NCI-H82 treated with DMSO at 0.1 percent for 48 hours (cell line): ENCODE data around the gene ZDHHC3.
"Not testable (repeated sequence)": the region's sequence is repeated elsewhere in the genome, so short reads cannot be mapped to it uniquely, and the experiment has no call there.

ENCODE experiments used
- DNase-seq: peaks from one replicate; lab custom pipeline; 2025; ENCODE audit not compliant: unreplicated experiment; lab: John Stamatoyannopoulos, UW

The ZDHHC3 gene

DNA sequence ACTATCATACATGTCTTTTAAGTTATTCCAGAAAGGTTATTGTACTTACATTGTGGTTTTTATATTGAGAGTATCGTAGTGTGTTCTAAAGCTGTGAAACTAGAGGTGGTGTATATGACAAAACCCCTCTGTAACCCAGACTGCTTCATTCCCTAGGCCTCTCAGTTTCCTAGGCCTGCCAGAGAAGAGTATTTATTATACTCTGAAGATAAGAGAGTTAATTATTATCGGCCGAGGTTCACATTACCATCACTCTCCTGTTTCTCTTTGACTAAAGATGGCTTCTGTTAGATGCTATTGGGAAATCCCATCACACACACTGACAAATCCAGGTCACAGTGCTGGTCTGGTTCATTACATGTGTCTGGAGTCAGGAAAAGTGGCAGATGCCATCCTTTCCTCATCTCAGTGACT lies 20.6 kb upstream of the ZDHHC3 start:
- DNase-seq, result no peak

DNA sequence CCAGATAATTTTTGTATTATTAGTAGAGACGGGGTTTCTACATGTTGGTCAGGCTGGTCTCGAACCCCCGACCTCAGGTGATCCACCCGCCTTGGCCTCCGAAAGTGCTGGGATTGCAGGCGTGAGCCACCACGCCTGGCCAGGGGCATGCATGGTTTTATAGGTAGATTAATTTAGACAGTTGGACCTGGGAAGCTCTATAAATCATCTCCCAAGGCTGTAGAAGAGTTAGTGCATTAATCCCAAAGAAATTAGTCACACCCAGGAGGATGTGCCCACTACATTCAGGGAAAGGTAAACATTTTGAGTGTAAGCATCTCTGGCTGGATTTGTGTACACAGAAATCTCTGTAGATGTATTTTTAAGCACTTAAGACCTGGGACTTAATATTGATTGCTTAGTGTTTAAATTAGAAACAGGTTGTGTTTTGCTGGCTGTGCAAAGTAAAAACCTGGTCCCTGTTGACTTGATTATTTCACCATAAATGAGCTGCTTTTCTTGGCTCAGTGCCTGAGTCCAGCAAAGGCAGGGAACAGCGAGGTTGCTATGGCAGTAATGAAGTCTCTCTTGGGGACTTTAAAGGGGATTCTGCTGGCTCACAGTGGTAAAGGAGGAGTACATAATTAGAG lies 19.3 kb upstream of the ZDHHC3 start:
- DNase-seq, result no peak

GRCh38 chr3:44993471-44994205 lies 17.7 kb upstream of the ZDHHC3 start:
- no peak for DNase-seq

GRCh38 chr3:44992555-44993470 lies 16.8 kb upstream of the ZDHHC3 start:
- no peak for DNase-seq

- DNase-seq, result no peak
Observed at GRCh38 chr3:44991326-44991725, 15.4 kb upstream of the ZDHHC3 start.

- no peak for DNase-seq
Observed at GRCh38 chr3:44989636-44990373, 13.8 kb upstream of the ZDHHC3 start.

- DNase-seq, result no peak
Observed at GRCh38 chr3:44989141-44989540, 13.2 kb upstream of the ZDHHC3 start.

- no peak for DNase-seq
Observed at GRCh38 chr3:44988073-44988472, 12.1 kb upstream of the ZDHHC3 start.

DNA sequence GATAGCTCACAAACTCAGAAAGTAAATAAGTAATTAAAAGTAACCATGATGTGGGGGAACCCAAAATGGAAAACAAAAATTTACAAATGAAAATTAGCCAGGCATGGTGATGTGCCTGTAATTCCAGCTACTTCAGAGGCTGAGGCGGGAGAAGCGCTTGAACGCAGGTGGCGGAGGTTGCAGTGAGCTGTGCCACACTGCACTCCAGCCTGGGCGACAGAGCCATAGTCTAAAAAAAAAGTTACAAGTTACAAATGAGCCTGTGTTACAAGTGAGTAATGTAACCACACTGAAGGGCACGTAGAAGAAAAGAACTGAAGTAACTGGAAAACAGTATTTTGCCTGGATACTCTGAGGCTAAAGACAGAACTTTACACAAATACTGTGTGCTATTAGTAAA lies 11.4 kb upstream of the ZDHHC3 start:
- DNase-seq, result no peak

DNA sequence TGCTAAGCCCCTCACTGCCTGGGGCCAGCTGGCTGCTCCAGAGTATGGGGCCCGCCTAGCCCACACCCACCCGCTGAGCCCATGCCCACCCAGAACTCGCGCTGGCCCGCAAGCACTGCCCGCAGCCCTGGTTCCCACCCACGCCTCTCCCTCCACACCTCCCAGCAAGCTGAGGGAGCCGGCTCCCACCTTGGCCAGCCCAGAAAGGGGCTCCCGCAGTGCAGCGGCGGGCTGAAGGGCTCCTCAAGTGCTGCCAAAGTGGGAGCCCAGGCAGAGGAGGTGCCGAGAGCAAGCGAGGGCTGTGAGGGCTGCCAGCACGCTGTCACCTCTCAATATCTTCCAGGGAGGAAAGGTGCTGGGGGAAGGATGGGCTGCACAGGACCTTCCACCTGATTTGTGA lies 10.4 kb upstream of the ZDHHC3 start:
- not testable (repeated sequence) for DNase-seq

- DNase-seq, result no peak
Observed at GRCh38 chr3:44984335-44984734, 8.4 kb upstream of the ZDHHC3 start.

GRCh38 chr3:44983484-44983941 lies 7.5 kb upstream of the ZDHHC3 start:
- DNase-seq, result no peak

- no peak for DNase-seq
Observed at GRCh38 chr3:44982817-44983216, 6.8 kb upstream of the ZDHHC3 start.

DNA sequence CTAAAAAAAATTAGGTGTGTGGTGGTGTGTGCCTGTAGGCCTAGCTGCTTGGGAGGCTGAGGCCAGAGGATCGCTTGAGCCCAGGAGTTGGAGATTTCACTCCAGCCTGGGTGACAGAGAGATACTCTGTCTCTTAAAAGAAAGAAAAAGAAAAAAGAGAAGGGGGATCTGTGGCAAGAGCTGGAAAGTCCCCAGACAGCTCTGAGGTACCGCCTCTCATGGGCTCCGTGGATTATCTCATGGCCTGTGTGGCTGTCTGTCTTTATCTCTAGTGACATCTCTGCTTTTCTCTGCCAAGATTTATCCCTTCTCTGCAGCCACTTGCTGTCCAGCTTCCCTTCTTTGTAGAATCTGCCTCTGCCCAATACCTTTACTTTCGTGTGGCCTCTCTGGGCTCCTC lies 5.8 kb upstream of the ZDHHC3 start:
- DNase-seq, result no peak

- no peak for DNase-seq
Observed at GRCh38 chr3:44981220-44981619, 5.2 kb upstream of the ZDHHC3 start.

DNA sequence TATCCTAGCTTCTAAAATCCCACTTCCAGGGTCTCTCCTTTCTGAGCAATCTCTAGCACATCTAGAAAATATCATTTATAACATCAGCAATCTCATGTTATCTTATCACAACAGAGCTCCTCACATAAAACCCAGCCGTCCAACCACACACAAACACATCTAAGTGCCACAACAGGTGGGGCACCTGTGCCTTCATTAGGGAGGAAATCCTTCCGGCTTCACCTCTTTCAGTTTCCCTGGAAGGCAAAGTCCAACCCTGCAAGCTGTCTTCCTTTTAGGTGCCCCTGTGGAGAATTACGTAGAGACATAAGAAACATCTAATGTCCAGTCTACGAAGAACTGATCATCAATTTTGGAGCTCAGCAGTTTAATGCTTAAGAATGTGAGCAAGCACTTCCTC lies 1.6 kb downstream of the ZDHHC3 start:
- no peak for DNase-seq

DNA sequence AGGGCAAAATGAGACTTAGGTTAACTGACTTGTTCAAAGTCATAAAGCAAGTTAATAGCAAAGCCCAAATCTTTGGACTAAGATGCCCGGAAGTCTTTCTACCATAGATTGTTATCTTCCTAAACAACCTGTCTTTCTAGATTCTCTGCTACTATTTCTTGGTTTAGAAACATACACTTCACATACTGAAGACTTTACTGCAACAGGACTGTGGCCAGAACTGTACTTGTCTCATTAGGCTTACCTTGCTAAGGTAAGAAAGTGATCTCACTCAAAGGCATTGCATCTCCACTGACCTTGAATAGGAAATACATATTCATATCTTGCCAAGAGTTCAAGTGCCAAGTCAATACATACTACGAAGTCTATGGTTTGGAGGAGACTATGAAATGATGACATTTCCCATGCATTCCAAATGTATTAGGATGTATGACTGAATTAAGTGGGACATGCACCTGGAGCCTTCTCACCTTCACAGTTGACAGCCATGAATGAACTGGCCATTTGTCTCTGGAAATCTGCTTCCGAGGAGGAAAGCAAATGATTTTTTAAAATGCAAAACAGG lies 5.0 kb downstream of the ZDHHC3 start:
- DNase-seq, result no peak

DNA sequence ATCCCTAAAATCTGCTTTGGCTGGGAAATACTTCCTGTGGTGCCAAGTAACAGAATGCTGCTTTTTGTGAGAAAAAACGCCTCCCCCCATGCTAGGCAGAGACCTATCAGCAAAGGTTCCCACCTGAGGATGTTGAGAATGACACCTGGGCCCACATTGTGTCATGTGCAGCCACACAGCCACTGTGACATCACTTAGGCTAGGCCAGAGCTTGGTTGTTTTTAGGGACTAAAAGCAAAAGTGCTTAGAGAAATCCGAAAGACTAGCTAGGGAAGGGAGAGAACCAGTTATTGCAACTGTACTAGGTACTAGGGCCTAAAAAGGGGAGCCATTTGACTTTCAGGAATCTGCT lies 6.2 kb downstream of the ZDHHC3 start:
- DNase-seq, result no peak

DNA sequence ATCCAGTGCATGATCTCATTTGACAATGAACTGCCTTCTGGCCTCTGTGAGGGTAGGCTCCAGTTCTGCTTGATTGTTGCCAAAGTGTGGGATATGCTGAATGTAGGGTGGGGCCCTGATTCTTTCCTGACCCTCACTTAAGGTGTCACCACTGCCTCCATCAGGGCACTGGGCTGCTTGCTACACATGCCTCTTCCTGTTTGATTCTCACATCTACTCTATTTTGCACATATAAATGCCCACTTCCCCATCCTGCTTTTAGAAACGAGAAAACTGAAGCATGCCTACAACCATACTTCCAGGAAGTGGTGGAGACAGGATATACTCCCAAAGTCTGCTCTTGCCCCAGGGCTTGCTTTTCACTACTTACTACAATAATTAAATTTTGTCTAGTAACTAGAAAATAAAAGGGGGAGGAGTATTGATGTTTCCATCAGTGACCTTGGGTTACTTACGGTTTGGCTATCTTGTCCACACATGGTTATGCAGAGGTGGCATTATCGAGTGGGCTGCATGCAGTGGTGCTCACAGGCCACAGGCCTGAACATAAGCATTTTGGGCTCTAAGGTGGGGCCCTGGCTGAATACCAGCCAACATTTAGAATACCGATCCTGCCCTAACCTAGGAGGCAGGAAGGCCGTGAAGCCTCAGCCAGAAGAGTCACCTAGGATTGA lies 6.7 kb downstream of the ZDHHC3 start:
- no peak for DNase-seq

DNA sequence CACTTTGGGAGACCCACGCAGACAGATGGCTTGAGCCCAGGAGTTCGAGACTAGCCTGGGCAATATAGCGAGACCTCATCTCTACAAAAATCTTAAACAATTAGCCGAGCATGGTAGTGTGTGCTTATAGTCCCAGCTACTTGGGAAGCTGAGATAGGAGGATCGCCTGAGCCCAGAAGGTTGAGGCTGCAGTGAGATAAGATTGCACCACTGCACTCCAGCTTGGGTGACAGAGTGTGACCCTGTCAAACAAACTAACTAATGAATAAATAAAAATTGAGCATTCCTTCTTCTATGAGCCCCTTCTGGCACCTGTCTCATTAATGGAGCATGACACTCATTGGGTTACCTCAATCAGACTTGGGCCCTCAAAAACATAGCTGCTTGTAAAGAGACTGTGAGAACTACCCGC lies 7.5 kb downstream of the ZDHHC3 start:
- no peak for DNase-seq
